GM12878 (cell line): ENCODE results near the gene TULP4. TPM values are rescaled to one million over a fixed set of nuclear protein-coding genes. Genes with fewer than 3 reads are reported as not detected.

ENCODE experiments used
- ATAC-seq: fragments of 200-7000 bp; cut with Tn5 transposase; 3 replicates; pipeline ENCODE4 v1.9.1; 2020; ENCODE audit warnings: mild to moderate bottlenecking, moderate library complexity
- BruUV-seq: library from RNA; stranded (reverse); fragments of 400-500 nt; replicated peaks from 2 replicates; lab custom pipeline; 2021; lab: Mats Ljungman, UMichigan
- CTCF ChIA-PET: fragments of 300-600 bp; sonication (Branson Sonifier 250); formaldehyde crosslinking; extraction: SDS; loops from one replicate; lab custom pipeline; 2021; ENCODE audit warnings: inconsistent platforms; lab: Yijun Ruan, JAX
- POLR2A ChIA-PET: fragments of 350-600 bp; formaldehyde crosslinking; extraction: SDS; loops from one replicate; lab custom pipeline; 2021; ENCODE audit warnings: inconsistent platforms; lab: Charles Lee
- RAD21 ChIA-PET: fragments of 300-600 bp; sonication (Branson Sonifier 250); formaldehyde crosslinking; loops from one replicate; lab custom pipeline; 2023; ENCODE audit warnings: antibody characterized with exemption; ENCODE audit not compliant: unreplicated experiment; lab: Charles Lee
- SMC1A ChIA-PET: fragments of 300-600 bp; sonication (Branson Sonifier 250); formaldehyde crosslinking; loops from one replicate; lab custom pipeline; 2023; ENCODE audit not compliant: unreplicated experiment, uncharacterized antibody; lab: Charles Lee
- DNase-seq: peaks from one replicate; pipeline ENCODE4 v3.0.0-alpha.2; 2011; ENCODE audit warnings: low read depth, low spot score
- FAIRE-seq: peaks from 3 replicates; lab custom pipeline; 2011; peaks lifted over from hg19 to GRCh38; lab: Jason Lieb, UNC
- H2AFZ ChIP-seq: 2 replicates; pipeline ENCODE4 v1.6.0; 2011; ENCODE audit warnings: low read depth, low read length, control low read depth; ENCODE audit not compliant: control insufficient read depth
- H3K27ac ChIP-seq: 2 replicates; pipeline ENCODE4 v1.5.1; 2011; ENCODE audit warnings: control low read depth; ENCODE audit not compliant: control insufficient read depth, insufficient read depth
- H3K27me3 ChIP-seq, 2 experiments: replicated peaks in 1 of 2; 2 replicates each; pipeline versions ENCODE4 v1.6.0 to v1.6.1; 2011; ENCODE audit warnings: low read length in 1 of 2; ENCODE audit not compliant: control insufficient read depth in 2 of 2, insufficient read depth in 2 of 2
- H3K36me3 ChIP-seq, 2 experiments: 2 replicates each; pipeline ENCODE4 v1.5.1; 2011; ENCODE audit warnings: low read length in 1 of 2; ENCODE audit not compliant: control insufficient read depth in 2 of 2, insufficient read depth in 2 of 2
- H3K4me1 ChIP-seq: 2 replicates; pipeline ENCODE4 v1.6.1; 2011; ENCODE audit warnings: mild to moderate bottlenecking, low read length, moderate library complexity, mixed read lengths; ENCODE audit not compliant: control insufficient read depth, insufficient read depth
- H3K4me2 ChIP-seq: 2 replicates; pipeline ENCODE4 v1.6.0; 2011; ENCODE audit warnings: control low read depth; ENCODE audit not compliant: control insufficient read depth, insufficient read depth
- H3K4me3 ChIP-seq: fragments of 200-600 bp; sonication (generic); 2 replicates; pipeline ENCODE4 v1.5.1; 2016
- H3K79me2 ChIP-seq: 2 replicates; pipeline ENCODE4 v1.6.0; 2011; ENCODE audit warnings: low read length; ENCODE audit not compliant: control insufficient read depth, insufficient read depth
- H3K9ac ChIP-seq: 2 replicates; pipeline ENCODE4 v1.8.0; 2011; ENCODE audit warnings: low read length, control low read depth, mixed read lengths; ENCODE audit not compliant: control insufficient read depth, insufficient read depth
- H3K9me3 ChIP-seq: replicated peaks from 3 replicates; pipeline ENCODE4 v1.5.1; 2011; ENCODE audit warnings: mild to moderate bottlenecking, low read length; ENCODE audit not compliant: control insufficient read depth, insufficient read depth
- H4K20me1 ChIP-seq: 2 replicates; pipeline ENCODE4 v1.6.0; 2011; ENCODE audit not compliant: control insufficient read depth, insufficient read depth
- DPF2 ChIP-seq: fragments of 450-650 bp; IDR thresholded peaks from 2 replicates; pipeline ENCODE4 v1.6.1; 2017; ENCODE audit warnings: mild to moderate bottlenecking
- GABPA ChIP-seq: IDR thresholded peaks from 2 replicates; pipeline ENCODE4 v1.6.1; 2014; ENCODE audit warnings: antibody characterized with exemption, low read depth, mild to moderate bottlenecking, inconsistent platforms
- IRF4 ChIP-seq: IDR thresholded peaks from 2 replicates; pipeline ENCODE4 v1.6.1; 2011; ENCODE audit warnings: low read depth, low read length
- RB1 ChIP-seq: fragments of 450-650 bp; formaldehyde crosslinking; IDR thresholded peaks from 2 replicates; pipeline ENCODE4 v1.6.1; 2017; ENCODE audit warnings: mild to moderate bottlenecking, borderline replicate concordance
- SP1 ChIP-seq: IDR thresholded peaks from one replicate; pipeline ENCODE4 v1.6.1; 2011; ENCODE audit warnings: low read depth, low read length
- YY1 ChIP-seq: IDR thresholded peaks from 2 replicates; pipeline ENCODE4 v1.6.1; 2011; ENCODE audit warnings: low read depth, mild to moderate bottlenecking, low read length
- WGBS: methylation state at CpG from one replicate; pipeline ENCODE4 v1.1.6; 2016; ENCODE audit warnings: low lambda C conversion rate; ENCODE audit not compliant: insufficient replicate concordance, insufficient coverage; ENCODE audit errors: missing lambda C conversion rate; 5-methylcytosine and 5-hydroxymethylcytosine counted together
- in situ Hi-C: fragments of 300-500 bp; cut with MboI; formaldehyde crosslinking; loops from 9 replicates; pipeline ENCODE4 v1.14.3; 2018; ENCODE audit warnings: mixed read lengths
- intact Hi-C: fragments of 100-400 bp; cut with micrococcal nuclease; formaldehyde crosslinking; loops from one replicate; pipeline ENCODE4 v1.14.2; 2022; ENCODE audit not compliant: unreplicated experiment
- polyA plus RNA-seq, 11 experiments: library from polyadenylated mRNA; depleted of rRNA in 4 of 11; unstranded in 6 of 11; stranded (reverse) in 5 of 11; fragments of >200 nt; fragmentation: Nextera tagmentation in 4 of 11; fragmentation: Illumina TruSeq in 1 of 11; extraction: Ambion mirVana in 4 of 11; extraction: Trizol in 1 of 11; gene quantifications; 1 replicate in 1 of 11; 2 replicates in 10 of 11; pipeline versions ENCODE4 v1.2.1 to v1.2.3, GENCODE V29; 2011 to 2016; ENCODE audit warnings: inconsistent platforms in 2 of 11, missing spikeins in 2 of 11, low read depth in 1 of 11
- total RNA-seq, 4 experiments: library from RNA; depleted of rRNA in 3 of 4; stranded (reverse); fragments of >200 nt in 3 of 4; fragmentation: Illumina TruSeq in 1 of 4; extraction: Trizol in 1 of 4; gene quantifications; 2 replicates each; pipeline versions ENCODE4 v1.2.1 to v1.2.3, GENCODE V29; 2013 to 2021
- TF ChIP-seq, protein P1 (sequence below): fragments of 450-650 bp; formaldehyde crosslinking; IDR thresholded peaks from 2 replicates; pipeline ENCODE4 v1.4.0; 2020; ENCODE audit warnings: mild to moderate bottlenecking, moderate library complexity
- TF ChIP-seq, protein P2 (sequence below): IDR thresholded peaks from 2 replicates; pipeline ENCODE4 v1.6.1; 2011; ENCODE audit warnings: borderline replicate concordance, low read depth, mild to moderate bottlenecking, moderate library complexity, low read length; ENCODE audit not compliant: insufficient read depth, poor library complexity, severe bottlenecking

The TULP4 gene
- total and polyA plus RNA-seq, 10 of the 15 experiments (the other 5 are each of a cell fraction or from before 2014, with no cell fraction given): 0.73 to 31.8 (median 14.0) TPM

DNA sequence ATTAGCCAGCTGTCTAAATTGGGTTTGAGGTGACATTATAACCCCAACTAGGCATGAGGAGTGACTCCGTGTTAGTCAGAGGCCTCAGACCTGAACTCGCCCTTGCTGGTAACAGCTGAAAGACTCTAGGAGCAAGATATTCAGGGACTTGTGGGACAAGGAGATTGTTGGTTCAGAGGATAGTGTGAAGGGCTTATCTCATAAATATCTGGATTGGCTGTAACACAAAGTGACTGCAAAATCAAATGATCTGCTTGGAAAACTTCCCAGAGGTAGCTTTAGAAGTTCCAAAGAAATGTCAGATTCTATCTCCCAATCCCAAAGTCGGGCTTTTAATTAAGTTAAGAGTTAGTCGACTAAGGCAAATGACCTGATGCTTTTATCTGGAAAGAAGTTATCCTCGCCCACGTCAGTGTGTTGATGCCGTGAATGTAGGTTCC, 72.4 kb downstream of the TULP4 start:
- TF ChIP-seq RB1: no peak
- TF ChIP-seq YY1: no peak
- no peak for TF ChIP-seq SP1
- no peak for TF ChIP-seq DPF2
- TF ChIP-seq, protein P1, sequence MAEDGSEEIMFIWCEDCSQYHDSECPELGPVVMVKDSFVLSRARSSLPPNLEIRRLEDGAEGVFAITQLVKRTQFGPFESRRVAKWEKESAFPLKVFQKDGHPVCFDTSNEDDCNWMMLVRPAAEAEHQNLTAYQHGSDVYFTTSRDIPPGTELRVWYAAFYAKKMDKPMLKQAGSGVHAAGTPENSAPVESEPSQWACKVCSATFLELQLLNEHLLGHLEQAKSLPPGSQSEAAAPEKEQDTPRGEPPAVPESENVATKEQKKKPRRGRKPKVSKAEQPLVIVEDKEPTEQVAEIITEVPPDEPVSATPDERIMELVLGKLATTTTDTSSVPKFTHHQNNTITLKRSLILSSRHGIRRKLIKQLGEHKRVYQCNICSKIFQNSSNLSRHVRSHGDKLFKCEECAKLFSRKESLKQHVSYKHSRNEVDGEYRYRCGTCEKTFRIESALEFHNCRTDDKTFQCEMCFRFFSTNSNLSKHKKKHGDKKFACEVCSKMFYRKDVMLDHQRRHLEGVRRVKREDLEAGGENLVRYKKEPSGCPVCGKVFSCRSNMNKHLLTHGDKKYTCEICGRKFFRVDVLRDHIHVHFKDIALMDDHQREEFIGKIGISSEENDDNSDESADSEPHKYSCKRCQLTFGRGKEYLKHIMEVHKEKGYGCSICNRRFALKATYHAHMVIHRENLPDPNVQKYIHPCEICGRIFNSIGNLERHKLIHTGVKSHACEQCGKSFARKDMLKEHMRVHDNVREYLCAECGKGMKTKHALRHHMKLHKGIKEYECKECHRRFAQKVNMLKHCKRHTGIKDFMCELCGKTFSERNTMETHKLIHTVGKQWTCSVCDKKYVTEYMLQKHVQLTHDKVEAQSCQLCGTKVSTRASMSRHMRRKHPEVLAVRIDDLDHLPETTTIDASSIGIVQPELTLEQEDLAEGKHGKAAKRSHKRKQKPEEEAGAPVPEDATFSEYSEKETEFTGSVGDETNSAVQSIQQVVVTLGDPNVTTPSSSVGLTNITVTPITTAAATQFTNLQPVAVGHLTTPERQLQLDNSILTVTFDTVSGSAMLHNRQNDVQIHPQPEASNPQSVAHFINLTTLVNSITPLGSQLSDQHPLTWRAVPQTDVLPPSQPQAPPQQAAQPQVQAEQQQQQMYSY (CRISPR knock-in tag): no peak
- TF ChIP-seq GABPA: no peak
- TF ChIP-seq IRF4: no peak
- TF ChIP-seq, protein P2, sequence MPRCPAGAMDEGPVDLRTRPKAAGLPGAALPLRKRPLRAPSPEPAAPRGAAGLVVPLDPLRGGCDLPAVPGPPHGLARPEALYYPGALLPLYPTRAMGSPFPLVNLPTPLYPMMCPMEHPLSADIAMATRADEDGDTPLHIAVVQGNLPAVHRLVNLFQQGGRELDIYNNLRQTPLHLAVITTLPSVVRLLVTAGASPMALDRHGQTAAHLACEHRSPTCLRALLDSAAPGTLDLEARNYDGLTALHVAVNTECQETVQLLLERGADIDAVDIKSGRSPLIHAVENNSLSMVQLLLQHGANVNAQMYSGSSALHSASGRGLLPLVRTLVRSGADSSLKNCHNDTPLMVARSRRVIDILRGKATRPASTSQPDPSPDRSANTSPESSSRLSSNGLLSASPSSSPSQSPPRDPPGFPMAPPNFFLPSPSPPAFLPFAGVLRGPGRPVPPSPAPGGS: no peak
- FAIRE-seq (no peak), ATAC-seq (no peak), DNase-seq (no peak)
- H3K27me3 ChIP-seq: no peaks in the 10 kb centered on the region
- H3K36me3 ChIP-seq: no peaks in the 10 kb centered on the region
- H2AFZ ChIP-seq: no peak overlapping the region
- WGBS: 98% methylated on average over 7 of the region's 7 CpGs
- peaks cover 2% of the 10 kb centered on the region for H3K4me1 ChIP-seq
- H4K20me1 ChIP-seq: no peaks in the 10 kb centered on the region
- ChIA-PET CTCF (interaction anchor here (0.6 to 1.7 kb wide), 2 partner anchors 11 to 64 kb away, joined by 3 to 4 read pairs; no protein-coding TSS in a partner anchor), POLR2A (interaction anchor here (0.8 to 1.0 kb wide), 2 partner anchors 12 to 48 kb away, joined by 3 read pairs; no protein-coding TSS in a partner anchor), RAD21 (interaction anchor here (1.0 kb wide), 1 partner anchor 54 kb away, joined by 4 read pairs; no protein-coding TSS in a partner anchor), SMC1A (interaction anchor here (1.1 to 2.2 kb wide), 3 partner anchors 23 to 163 kb away, joined by 3 to 7 read pairs (median 3); no protein-coding TSS in a partner anchor)
- in situ Hi-C loops: no loop called here
- H3K4me2 ChIP-seq: no peak overlapping the region
- H3K4me3 ChIP-seq: no peak overlapping the region
- no TSS peak for BruUV-seq
- no peaks in the 10 kb centered on the region for H3K79me2 ChIP-seq
- intact Hi-C loops: loop anchor here (5.0 kb wide), 1 partner anchor 162 kb away; no protein-coding TSS in a partner anchor
- no peaks in the 10 kb centered on the region for H3K9me3 ChIP-seq
- no peak overlapping the region for H3K27ac ChIP-seq
- no peak overlapping the region for H3K9ac ChIP-seq
